Peyer's patch (tissue), 4 donors: ENCODE data around the gene ITGB7. TPM values are rescaled to one million over a fixed set of nuclear protein-coding genes. Genes with fewer than 3 reads are reported as not detected.

Experiments used
- DNase-seq, 3 donors: peaks; one replicate each; pipeline ENCODE4 v3.0.0-alpha.2; 2017 to 2019
- H3K27ac ChIP-seq, 4 donors: fragments of 200-600 bp; sonication (generic); one replicate each; pipeline ENCODE4 v1.5.1; 2016 to 2019
- H3K27me3 ChIP-seq, 2 donors: fragments of 200-600 bp; sonication (generic); one replicate each; pipeline ENCODE4 v1.5.1; 2019
- H3K36me3 ChIP-seq, 3 donors: fragments of 200-600 bp; sonication (generic); one replicate each; pipeline ENCODE4 v1.5.1; 2016 to 2019
- H3K4me1 ChIP-seq, 4 donors: fragments of 200-600 bp; sonication (generic); one replicate each; pipeline ENCODE4 v1.5.1; 2016 to 2019
- H3K4me3 ChIP-seq, 4 donors: fragments of 200-600 bp; sonication (generic); 1 replicate in 3 of 4; 2 replicates in 1 of 4; pipeline ENCODE4 v1.5.1; 2016 to 2019; ENCODE audit warnings: mild to moderate bottlenecking in 1 of 4
- H3K9me3 ChIP-seq, 4 donors: fragments of 200-600 bp; sonication (generic); one replicate each; pipeline ENCODE4 v1.5.1; 2016 to 2019; ENCODE audit warnings: mild to moderate bottlenecking in 1 of 4
- POLR2A ChIP-seq, 2 donors: fragments of 450-650 bp; IDR thresholded peaks; one replicate each; pipeline ENCODE4 v1.5.1; 2017; ENCODE audit warnings: antibody characterized with exemption in 2 of 2, mild to moderate bottlenecking in 2 of 2, moderate library complexity in 2 of 2
- total RNA-seq, 4 donors: library from RNA; depleted of rRNA; stranded (reverse); fragments of >200 nt; gene quantifications; one replicate each; pipeline ENCODE4 v1.1.0, GENCODE V29; 2016
- TF ChIP-seq, protein P1 (sequence below), 6 experiments: fragments of 450-650 bp in 4 of 6; fragments of 200-600 bp in 2 of 6; sonication (generic) in 1 of 6; IDR thresholded peaks; one replicate each; pipeline ENCODE4 v1.5.1; 2017 to 2019; ENCODE audit warnings: antibody characterized with exemption in 6 of 6, mild to moderate bottlenecking in 3 of 6, moderate library complexity in 1 of 6

The ITGB7 gene
- total RNA-seq, 4 donors from 2014 or later: 3.8 to 66.0 (median 4.4) TPM

DNA sequence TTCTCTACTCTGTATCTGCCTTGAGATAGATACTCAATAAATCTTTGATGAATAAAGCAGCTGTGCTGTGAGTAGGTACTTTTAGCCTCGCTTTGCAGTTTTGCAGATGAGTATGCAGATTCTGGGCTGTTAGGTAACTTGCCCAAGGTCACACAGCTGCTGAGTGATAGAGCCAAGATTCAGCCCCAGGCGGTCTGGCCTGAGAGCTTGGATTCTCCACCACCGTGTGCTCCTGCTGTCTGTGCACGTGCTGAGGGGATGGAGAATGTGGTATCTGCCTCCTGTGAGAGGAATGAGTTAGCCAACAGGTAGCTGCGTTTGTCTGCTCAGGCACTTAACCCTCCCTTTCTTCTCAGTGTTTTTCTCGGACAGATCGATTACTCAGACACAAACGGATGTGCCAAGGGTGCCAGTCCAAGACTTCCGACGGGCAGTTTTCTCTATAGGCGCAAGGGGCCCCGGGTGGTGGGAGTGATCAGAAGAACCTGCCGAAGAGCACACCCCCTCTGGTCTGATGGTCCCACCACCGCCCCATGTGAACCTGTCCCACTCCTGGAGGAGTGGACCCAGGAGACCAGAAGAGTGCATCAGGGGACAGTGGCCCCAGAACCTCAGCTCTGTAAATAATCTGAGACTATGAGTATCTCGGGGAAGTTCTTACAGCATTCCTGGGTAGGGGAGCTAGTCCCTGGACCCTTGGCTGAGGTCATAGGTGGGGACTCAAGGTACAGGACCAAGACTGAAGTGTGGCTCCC, 19.7 kb downstream of the ITGB7 start:
- H3K36me3 ChIP-seq: peaks cover 0 to 65% (median 0%) of the 10 kb centered on the region in 3 donors
- no peaks in the 10 kb centered on the region for H3K27me3 ChIP-seq
- H3K4me3 ChIP-seq: no peak overlapping the region
- TF ChIP-seq, protein P1, sequence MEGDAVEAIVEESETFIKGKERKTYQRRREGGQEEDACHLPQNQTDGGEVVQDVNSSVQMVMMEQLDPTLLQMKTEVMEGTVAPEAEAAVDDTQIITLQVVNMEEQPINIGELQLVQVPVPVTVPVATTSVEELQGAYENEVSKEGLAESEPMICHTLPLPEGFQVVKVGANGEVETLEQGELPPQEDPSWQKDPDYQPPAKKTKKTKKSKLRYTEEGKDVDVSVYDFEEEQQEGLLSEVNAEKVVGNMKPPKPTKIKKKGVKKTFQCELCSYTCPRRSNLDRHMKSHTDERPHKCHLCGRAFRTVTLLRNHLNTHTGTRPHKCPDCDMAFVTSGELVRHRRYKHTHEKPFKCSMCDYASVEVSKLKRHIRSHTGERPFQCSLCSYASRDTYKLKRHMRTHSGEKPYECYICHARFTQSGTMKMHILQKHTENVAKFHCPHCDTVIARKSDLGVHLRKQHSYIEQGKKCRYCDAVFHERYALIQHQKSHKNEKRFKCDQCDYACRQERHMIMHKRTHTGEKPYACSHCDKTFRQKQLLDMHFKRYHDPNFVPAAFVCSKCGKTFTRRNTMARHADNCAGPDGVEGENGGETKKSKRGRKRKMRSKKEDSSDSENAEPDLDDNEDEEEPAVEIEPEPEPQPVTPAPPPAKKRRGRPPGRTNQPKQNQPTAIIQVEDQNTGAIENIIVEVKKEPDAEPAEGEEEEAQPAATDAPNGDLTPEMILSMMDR (IDR thresholded peaks at IDR 0.05): no peak
- TF ChIP-seq POLR2A (IDR thresholded peaks at IDR 0.05): no peak
- DNase-seq: no peak
- no peaks in the 10 kb centered on the region for H3K9me3 ChIP-seq
- peaks cover 0 to 26% (median under 1%) of the 10 kb centered on the region in 4 donors for H3K4me1 ChIP-seq
- H3K27ac ChIP-seq: no peak overlapping the region

DNA sequence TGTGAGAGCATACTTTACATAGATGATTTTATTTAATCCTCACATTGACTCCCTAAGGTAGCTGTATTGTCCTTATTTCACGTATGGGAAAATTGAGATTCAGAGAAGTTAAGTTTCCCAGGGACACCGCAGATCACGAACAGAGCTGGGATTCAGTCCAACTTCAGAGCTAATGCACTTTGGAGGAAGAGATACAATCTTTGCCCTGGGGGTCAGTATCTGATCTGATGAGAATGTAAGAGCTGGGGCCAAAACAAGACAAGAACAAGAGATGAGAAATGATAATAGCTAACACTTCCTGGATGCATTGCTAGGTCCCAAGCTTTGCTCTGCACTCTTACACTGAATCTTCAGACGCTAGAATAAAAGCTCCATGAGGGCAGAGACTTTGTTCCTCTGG, 20.3 kb downstream of the ITGB7 start:
- no peak overlapping the region for H3K4me3 ChIP-seq
- H3K27me3 ChIP-seq: no peaks in the 10 kb centered on the region
- no peaks in the 10 kb centered on the region for H3K9me3 ChIP-seq
- TF ChIP-seq, protein P1 (IDR thresholded peaks at IDR 0.05): no peak
- TF ChIP-seq POLR2A (IDR thresholded peaks at IDR 0.05): no peak
- H3K36me3 ChIP-seq: peaks cover 0 to 63% (median 0%) of the 10 kb centered on the region in 3 donors
- no peak overlapping the region for H3K27ac ChIP-seq
- H3K4me1 ChIP-seq: peaks cover 0 to 32% (median 4%) of the 10 kb centered on the region in 4 donors
- no peak for DNase-seq

DNA sequence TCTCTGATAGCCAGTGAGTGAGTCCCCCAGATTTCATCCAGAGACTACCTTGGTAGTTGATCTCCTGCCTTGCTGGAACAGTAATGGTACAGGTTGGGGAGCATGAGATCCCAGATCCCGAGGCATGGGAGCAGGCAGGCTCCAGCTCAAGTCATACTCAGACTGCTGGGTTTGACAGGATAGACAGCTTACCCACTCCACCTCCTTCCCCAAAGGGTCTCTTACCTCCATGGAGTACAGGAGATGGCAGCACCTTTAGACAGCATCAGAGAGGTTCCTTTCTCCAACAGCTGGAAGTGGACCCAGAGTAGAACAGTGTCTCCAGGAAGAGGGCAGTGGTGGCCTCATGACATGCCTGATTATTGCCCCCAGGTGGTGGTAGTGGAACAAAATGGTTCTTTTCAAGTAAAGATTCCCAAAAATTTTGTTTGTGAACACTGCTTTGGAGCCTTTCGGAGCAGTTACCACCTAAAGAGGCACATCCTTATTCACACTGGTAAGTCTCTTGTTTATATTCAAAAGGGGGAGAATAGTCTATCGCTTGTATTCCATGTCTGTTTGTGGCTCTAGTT, 21.4 kb downstream of the ITGB7 start:
- H3K27ac ChIP-seq: no peak overlapping the region
- TF ChIP-seq, protein P1 (IDR thresholded peaks at IDR 0.05): no peak
- TF ChIP-seq POLR2A (IDR thresholded peaks at IDR 0.05): no peak
- peaks cover 0 to 38% (median 4%) of the 10 kb centered on the region in 4 donors for H3K4me1 ChIP-seq
- H3K27me3 ChIP-seq: no peaks in the 10 kb centered on the region
- H3K36me3 ChIP-seq: peaks cover 0 to 55% (median 0%) of the 10 kb centered on the region in 3 donors
- H3K9me3 ChIP-seq: no peaks in the 10 kb centered on the region
- DNase-seq: no peak
- no peak overlapping the region for H3K4me3 ChIP-seq

DNA sequence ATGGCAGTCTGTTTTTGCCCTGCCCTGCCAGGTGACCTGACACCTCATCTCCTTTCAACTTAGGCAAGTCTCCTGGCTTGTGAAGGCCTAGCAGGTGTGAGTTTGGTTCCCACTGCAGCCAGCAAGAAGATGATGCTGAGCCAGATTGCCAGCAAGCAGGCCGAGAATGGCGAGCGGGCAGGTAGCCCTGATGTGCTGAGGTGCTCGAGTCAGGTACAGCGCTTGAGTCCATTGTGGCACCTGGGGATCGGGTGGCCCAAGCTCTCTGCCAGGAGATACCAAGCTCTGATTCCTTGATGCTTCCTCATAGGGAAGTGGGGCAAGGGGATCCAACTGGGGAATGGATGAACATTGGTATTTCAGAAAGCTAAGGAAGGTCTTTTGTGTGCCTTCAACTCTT, 22.2 kb downstream of the ITGB7 start:
- Histone ChIP-seq H3K36me3 (peaks cover 0 to 55% (median 0%) of the 10 kb centered on the region in 3 donors), H3K27ac (no peak overlapping the region), H3K9me3 (no peaks in the 10 kb centered on the region), H3K4me3 (no peak overlapping the region), H3K27me3 (no peaks in the 10 kb centered on the region), H3K4me1 (peaks cover 0 to 32% (median 4%) of the 10 kb centered on the region in 4 donors)
- TF ChIP-seq, protein P1 (IDR thresholded peaks at IDR 0.05): no peak
- TF ChIP-seq POLR2A (IDR thresholded peaks at IDR 0.05): no peak
- DNase-seq: no peak

DNA sequence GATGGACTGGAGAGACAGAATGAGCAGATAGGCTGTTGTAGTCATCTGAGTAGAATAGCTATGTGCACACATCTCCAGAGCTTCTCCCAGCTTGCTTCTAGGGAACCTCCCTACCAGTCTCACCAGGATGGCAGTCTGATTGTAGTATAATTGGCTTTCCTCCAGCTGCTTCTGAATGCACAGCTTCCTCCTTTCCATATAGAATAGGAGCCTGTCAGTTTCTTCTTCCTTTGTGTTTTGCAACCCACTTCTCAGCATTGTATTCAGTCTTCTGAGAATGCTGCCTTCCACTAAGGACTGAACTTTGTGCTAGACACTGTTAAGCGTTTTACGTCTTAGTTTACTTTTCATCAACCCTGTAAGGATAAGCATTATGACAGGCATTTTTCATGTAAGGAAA, 24.1 kb downstream of the ITGB7 start:
- Histone ChIP-seq H3K27ac (no peak overlapping the region), H3K9me3 (no peaks in the 10 kb centered on the region), H3K4me1 (peaks cover 0 to 37% (median 4%) of the 10 kb centered on the region in 4 donors), H3K27me3 (no peaks in the 10 kb centered on the region), H3K36me3 (peaks cover 0 to 46% (median 0%) of the 10 kb centered on the region in 3 donors), H3K4me3 (no peak overlapping the region)
- TF ChIP-seq, protein P1 (IDR thresholded peaks at IDR 0.05): no peak
- no peak for TF ChIP-seq POLR2A (IDR thresholded peaks at IDR 0.05)
- no peak for DNase-seq
